Activated CD4-positive, CD25-positive, alpha-beta regulatory T cell treated with anti-CD3 and anti-CD28 coated beads, Interleukin-2, amount 50 U/mL, for 72 hours (primary cell): ENCODE results near the gene SLC5A10.

ENCODE experiments used
- DNase-seq: peaks from one replicate; pipeline ENCODE4 v3.0.0; 2021

The SLC5A10 gene

GRCh38 chr17:18965530-18966236, 13.7 kb downstream of the SLC5A10 start:
- DNase-seq, result no peak

- DNase-seq, result no peak
These were observed 15.1 kb downstream of the SLC5A10 start for GRCh38 chr17:18966831-18967624.

- DNase-seq, result no peak
These were observed 16.0 kb downstream of the SLC5A10 start for GRCh38 chr17:18967916-18968315.

GRCh38 chr17:18968345-18968744, 16.4 kb downstream of the SLC5A10 start:
- DNase-seq, result no peak

GRCh38 chr17:18968945-18969887, 17.3 kb downstream of the SLC5A10 start:
- no peak for DNase-seq

GRCh38 chr17:18970582-18971480, 18.9 kb downstream of the SLC5A10 start:
- no peak for DNase-seq

GRCh38 chr17:18971801-18972200, 19.8 kb downstream of the SLC5A10 start:
- DNase-seq, result no peak

- DNase-seq, result peak; percentile 40
These were observed 22.6 kb downstream of the SLC5A10 start for GRCh38 chr17:18974407-18975149.

GRCh38 chr17:18975597-18975996, 23.6 kb downstream of the SLC5A10 start:
- DNase-seq, result no peak

- no peak for DNase-seq
These were observed 24.2 kb downstream of the SLC5A10 start for GRCh38 chr17:18976201-18976600.

GRCh38 chr17:18977021-18977420, 25.1 kb downstream of the SLC5A10 start:
- no peak for DNase-seq

GRCh38 chr17:18977646-18978045, 25.7 kb downstream of the SLC5A10 start:
- no peak for DNase-seq

- DNase-seq, result no peak
These were observed 26.1 kb downstream of the SLC5A10 start for GRCh38 chr17:18978050-18978449.

- no peak for DNase-seq
These were observed 26.7 kb downstream of the SLC5A10 start for GRCh38 chr17:18978655-18979054.

GRCh38 chr17:18980682-18981334, 28.8 kb downstream of the SLC5A10 start:
- no peak for DNase-seq

GRCh38 chr17:18981335-18981641, 29.3 kb downstream of the SLC5A10 start:
- DNase-seq, result no peak

GRCh38 chr17:18981642-18982424, 29.9 kb downstream of the SLC5A10 start:
- no peak for DNase-seq

GRCh38 chr17:18984273-18985114, 32.5 kb downstream of the SLC5A10 start:
- no peak for DNase-seq

- no peak for DNase-seq
These were observed 33.5 kb downstream of the SLC5A10 start for GRCh38 chr17:18985475-18985874.
